Lower leg skin (tissue), 3 donors: ENCODE results near the gene CTRB1.

Source experiments
- POLR2A ChIP-seq, 2 donors: fragments of 450-650 bp; IDR thresholded peaks; one replicate each; pipeline ENCODE4 v1.6.1; 2016 to 2017; ENCODE audit warnings: antibody characterized with exemption in 2 of 2, mild to moderate bottlenecking in 1 of 2, moderate library complexity in 1 of 2
- TF ChIP-seq, protein P1 (sequence below), 3 donors: fragments of 450-650 bp; IDR thresholded peaks; one replicate each; pipeline ENCODE4 v1.5.1; 2016; ENCODE audit warnings: antibody characterized with exemption in 3 of 3, mild to moderate bottlenecking in 3 of 3, moderate library complexity in 2 of 3

DNA sequence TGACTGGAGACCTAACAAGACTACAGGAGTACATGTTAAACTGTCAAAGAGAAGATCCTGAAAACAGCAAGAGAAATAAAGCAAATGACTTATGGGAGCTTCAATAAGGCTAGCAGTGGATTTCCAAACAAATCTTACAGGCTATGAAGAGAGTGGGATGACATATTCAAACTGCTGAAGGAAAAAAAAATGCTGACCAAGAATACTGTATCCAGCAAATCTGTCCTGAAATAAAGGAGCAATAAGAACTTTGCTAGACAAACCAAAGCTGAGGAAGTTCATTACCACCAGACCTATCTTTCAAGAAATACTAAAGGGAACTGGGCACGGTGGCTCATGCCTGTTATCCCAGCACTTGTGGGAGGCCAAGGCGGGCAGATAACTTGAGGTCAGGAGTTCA, 41.9 kb upstream of the CTRB1 start:
- no peak for TF ChIP-seq POLR2A (IDR thresholded peaks at IDR 0.05)
- TF ChIP-seq, protein P1, sequence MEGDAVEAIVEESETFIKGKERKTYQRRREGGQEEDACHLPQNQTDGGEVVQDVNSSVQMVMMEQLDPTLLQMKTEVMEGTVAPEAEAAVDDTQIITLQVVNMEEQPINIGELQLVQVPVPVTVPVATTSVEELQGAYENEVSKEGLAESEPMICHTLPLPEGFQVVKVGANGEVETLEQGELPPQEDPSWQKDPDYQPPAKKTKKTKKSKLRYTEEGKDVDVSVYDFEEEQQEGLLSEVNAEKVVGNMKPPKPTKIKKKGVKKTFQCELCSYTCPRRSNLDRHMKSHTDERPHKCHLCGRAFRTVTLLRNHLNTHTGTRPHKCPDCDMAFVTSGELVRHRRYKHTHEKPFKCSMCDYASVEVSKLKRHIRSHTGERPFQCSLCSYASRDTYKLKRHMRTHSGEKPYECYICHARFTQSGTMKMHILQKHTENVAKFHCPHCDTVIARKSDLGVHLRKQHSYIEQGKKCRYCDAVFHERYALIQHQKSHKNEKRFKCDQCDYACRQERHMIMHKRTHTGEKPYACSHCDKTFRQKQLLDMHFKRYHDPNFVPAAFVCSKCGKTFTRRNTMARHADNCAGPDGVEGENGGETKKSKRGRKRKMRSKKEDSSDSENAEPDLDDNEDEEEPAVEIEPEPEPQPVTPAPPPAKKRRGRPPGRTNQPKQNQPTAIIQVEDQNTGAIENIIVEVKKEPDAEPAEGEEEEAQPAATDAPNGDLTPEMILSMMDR (IDR thresholded peaks at IDR 0.05): no peak
